NCI-H1694 treated with DMSO at 0.1 percent for 48 hours (cell line): Measurements from ENCODE around the gene ANKS3.

Experiments used
- DNase-seq: peaks from one replicate; lab custom pipeline; 2025; lab: John Stamatoyannopoulos, UW

Gene ANKS3

GRCh38 chr16:4696905-4697847 is 36.9 kb downstream of the ANKS3 start:
- DNase-seq, result no peak

GRCh38 chr16:4696172-4696904 is 37.7 kb downstream of the ANKS3 start:
- no peak for DNase-seq

GRCh38 chr16:4695473-4696171 is 38.4 kb downstream of the ANKS3 start:
- DNase-seq, result no peak

GRCh38 chr16:4694642-4695451 is 39.2 kb downstream of the ANKS3 start:
- no peak for DNase-seq

GRCh38 chr16:4693956-4694641 is 40.0 kb downstream of the ANKS3 start:
- DNase-seq, result no peak

GRCh38 chr16:4693296-4693955 is 40.6 kb downstream of the ANKS3 start, which contains the start of gene NUDT16L1:
Gene NUDT16L1 (plus strand): TSS chr16:4693562. CDS start chr16:4693727, 165 bp downstream.
- DNase-seq, result peak; percentile 88

GRCh38 chr16:4692460-4693295 is 41.4 kb downstream of the ANKS3 start:
- no peak for DNase-seq

- no peak for DNase-seq
These were observed 42.2 kb downstream of the ANKS3 start for GRCh38 chr16:4691666-4692412.

- DNase-seq, result no peak
These were observed 43.0 kb downstream of the ANKS3 start for GRCh38 chr16:4690946-4691665.

- no peak for DNase-seq
These were observed 44.0 kb downstream of the ANKS3 start for GRCh38 chr16:4689864-4690704.

- DNase-seq, result no peak
These were observed 44.9 kb downstream of the ANKS3 start for GRCh38 chr16:4689091-4689671.

GRCh38 chr16:4688674-4689045 is 45.4 kb downstream of the ANKS3 start:
- DNase-seq, result no peak

- DNase-seq, result no peak
These were observed 46.0 kb downstream of the ANKS3 start for GRCh38 chr16:4687946-4688673.

GRCh38 chr16:4687416-4687815 is 46.7 kb downstream of the ANKS3 start:
- no peak for DNase-seq

GRCh38 chr16:4686497-4687210 is 47.4 kb downstream of the ANKS3 start:
- DNase-seq, result no peak
